ENCODE results near the gene NUDCD2. TPM values are rescaled to one million over a fixed set of nuclear protein-coding genes. Genes with fewer than 3 reads are reported as not detected.
"Not testable (repeated sequence)": the region's sequence is repeated elsewhere in the genome, so short reads cannot be mapped to it uniquely, and the experiment has no call there.

Gene NUDCD2
- total RNA-seq, 6 donors from 2014 or later: 3.1 to 25.6 (median 7.9) TPM

DNA sequence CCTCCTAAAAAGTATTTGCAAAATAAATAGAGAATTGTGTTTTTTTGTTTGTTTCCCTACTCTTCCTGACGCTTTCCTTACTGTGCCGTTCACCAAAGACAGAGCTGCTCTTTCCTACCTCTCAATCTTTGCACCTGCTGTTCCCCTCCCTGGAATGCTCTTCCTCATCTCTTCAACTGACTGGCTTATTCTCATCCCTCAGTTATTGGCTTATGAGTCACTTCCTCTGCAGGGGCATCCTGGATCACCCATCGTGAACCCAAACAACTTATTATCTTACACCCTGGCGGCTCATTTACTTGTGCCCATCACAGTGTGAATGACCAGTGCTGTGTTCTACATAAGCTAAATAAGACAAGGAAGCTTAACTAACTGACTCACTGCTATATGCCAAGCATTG, 58.6 kb downstream of the NUDCD2 start:
- no peak for ATAC-seq (ENCODE audit: low FRiP score in 2 of 2)
- H3K4me1 ChIP-seq: no peaks in the 10 kb centered on the region
- no peak for DNase-seq
- TF ChIP-seq POLR2A (IDR thresholded peaks at IDR 0.05) (no peak), POLR2AphosphoS5 (IDR thresholded peaks at IDR 0.05) (no peak), EP300 (IDR thresholded peaks at IDR 0.05) (no peak)
- TF ChIP-seq, protein P1, sequence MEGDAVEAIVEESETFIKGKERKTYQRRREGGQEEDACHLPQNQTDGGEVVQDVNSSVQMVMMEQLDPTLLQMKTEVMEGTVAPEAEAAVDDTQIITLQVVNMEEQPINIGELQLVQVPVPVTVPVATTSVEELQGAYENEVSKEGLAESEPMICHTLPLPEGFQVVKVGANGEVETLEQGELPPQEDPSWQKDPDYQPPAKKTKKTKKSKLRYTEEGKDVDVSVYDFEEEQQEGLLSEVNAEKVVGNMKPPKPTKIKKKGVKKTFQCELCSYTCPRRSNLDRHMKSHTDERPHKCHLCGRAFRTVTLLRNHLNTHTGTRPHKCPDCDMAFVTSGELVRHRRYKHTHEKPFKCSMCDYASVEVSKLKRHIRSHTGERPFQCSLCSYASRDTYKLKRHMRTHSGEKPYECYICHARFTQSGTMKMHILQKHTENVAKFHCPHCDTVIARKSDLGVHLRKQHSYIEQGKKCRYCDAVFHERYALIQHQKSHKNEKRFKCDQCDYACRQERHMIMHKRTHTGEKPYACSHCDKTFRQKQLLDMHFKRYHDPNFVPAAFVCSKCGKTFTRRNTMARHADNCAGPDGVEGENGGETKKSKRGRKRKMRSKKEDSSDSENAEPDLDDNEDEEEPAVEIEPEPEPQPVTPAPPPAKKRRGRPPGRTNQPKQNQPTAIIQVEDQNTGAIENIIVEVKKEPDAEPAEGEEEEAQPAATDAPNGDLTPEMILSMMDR (IDR thresholded peaks at IDR 0.05): no peak
- no peaks in the 10 kb centered on the region for H3K9me3 ChIP-seq
- no peaks in the 10 kb centered on the region for H3K27me3 ChIP-seq
- no peaks in the 10 kb centered on the region for H3K36me3 ChIP-seq
- no peak overlapping the region for H3K27ac ChIP-seq
- H3K4me3 ChIP-seq: no peak overlapping the region
- WGBS, 2 donors: 68 to 72% methylated on average over 4 of the region's 4 CpGs

DNA sequence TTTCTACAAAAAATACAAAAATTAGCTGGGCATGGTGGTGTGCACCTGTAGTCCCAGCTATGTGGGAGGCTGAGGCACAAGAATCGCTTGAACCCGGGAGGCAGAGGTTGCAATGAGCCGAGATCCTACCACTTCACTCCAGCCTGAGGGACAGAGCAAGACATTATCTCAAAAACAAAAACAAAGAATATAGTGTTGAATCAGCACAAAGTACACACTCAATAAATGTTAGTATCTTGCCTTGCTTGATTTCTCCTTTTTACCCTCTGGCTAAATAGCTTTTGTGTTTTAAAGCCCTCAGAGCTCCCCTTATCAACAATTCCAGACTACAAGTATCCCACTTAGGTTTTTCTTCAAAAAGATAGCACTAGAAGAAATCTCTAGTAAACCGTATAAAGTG, 60.0 kb downstream of the NUDCD2 start:
- no peak for DNase-seq
- no peaks in the 10 kb centered on the region for H3K36me3 ChIP-seq
- WGBS, 2 donors: 66 to 82% methylated on average over 4 of the region's 4 CpGs

DNA sequence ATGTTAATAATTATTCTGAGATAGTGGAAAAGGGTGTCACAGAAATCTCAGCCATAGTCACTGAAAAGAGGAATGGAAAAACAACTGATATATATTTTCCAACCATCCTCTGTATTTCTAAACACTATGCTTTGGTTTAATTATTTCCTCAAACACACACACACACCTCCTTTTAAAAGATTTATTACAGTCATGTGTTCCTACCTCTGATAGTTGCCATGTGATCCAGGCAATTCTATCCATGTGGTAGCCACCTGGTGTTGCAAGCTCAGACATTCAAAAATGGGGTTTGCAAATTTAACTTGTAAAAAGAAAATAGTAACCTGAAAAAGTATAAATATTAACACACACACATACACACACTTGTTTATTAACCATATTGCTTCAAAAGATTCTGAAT, 62.5 kb downstream of the NUDCD2 start:
- Histone ChIP-seq H3K27me3 (no peaks in the 10 kb centered on the region), H3K4me1 (no peaks in the 10 kb centered on the region), H3K36me3 (no peaks in the 10 kb centered on the region), H3K4me3 (no peak overlapping the region), H3K27ac (no peak overlapping the region), H3K9me3 (no peaks in the 10 kb centered on the region)
- DNase-seq (no peak), ATAC-seq (ENCODE audit: low FRiP score in 2 of 2) (no peak)
- no peak for TF ChIP-seq POLR2AphosphoS5 (IDR thresholded peaks at IDR 0.05)
- TF ChIP-seq EP300 (IDR thresholded peaks at IDR 0.05): no peak
- no peak for TF ChIP-seq POLR2A (IDR thresholded peaks at IDR 0.05)
- TF ChIP-seq, protein P1 (IDR thresholded peaks at IDR 0.05): no peak

More for the DNA sequence above, 60.0 kb downstream of the NUDCD2 start:
- no peak for ATAC-seq (ENCODE audit: low FRiP score in 2 of 2)
- H3K9me3 ChIP-seq: no peaks in the 10 kb centered on the region
- no peaks in the 10 kb centered on the region for H3K4me1 ChIP-seq
- no peak overlapping the region for H3K4me3 ChIP-seq
- no peak overlapping the region for H3K27ac ChIP-seq
- H3K27me3 ChIP-seq: no peaks in the 10 kb centered on the region
- TF ChIP-seq EP300 (IDR thresholded peaks at IDR 0.05) (no peak), POLR2A (IDR thresholded peaks at IDR 0.05) (no peak), POLR2AphosphoS5 (IDR thresholded peaks at IDR 0.05) (no peak)
- TF ChIP-seq, protein P1 (IDR thresholded peaks at IDR 0.05): no peak

DNA sequence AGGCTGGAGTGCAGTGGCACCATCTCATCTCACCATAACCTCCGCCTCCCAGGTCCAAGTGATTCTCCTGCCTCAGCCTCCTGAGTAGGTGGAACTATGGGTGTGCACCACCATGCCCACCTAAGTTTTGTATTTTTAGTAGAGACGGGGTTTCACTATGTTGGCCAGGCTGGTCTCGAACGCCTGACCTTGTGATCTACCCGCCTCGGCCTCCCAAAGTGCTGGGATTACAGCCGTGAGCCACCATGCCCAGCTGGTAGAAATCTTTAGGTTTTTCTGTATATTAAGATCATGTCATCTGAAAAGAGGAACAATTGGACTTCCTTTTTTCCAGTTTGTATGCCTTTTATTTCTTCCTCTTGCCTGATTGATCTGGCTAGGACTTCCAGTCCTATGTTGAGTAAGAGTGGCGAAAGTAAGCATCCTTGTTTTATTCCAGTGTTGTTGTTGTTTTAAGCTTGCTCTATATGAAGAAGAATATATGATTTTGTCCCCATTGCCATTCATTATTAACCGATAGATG, 63.0 kb downstream of the NUDCD2 start:
- not testable (repeated sequence) for ATAC-seq (ENCODE audit: low FRiP score in 2 of 2)
- WGBS, 2 donors: 74 to 76% methylated on average over 9 of the region's 9 CpGs

More for the DNA sequence above, 63.0 kb downstream of the NUDCD2 start:
- H3K27me3 ChIP-seq, DNase-seq, H3K4me3 ChIP-seq, H3K9me3 ChIP-seq, H3K27ac ChIP-seq, H3K4me1 ChIP-seq, H3K36me3 ChIP-seq: not testable (repeated sequence)

Small RNAs within 50 kb of the gene (small RNA-seq; reads per million reads assigned to genes)
- 0 reads per million in 4 donors for gene AC008723.1

Other genes with a start within 250 kb of the NUDCD2 start
- gene CCNG1, start 22.5 kb downstream of the NUDCD2 start, total RNA-seq: 100 to 1,000 TPM in 1 of 6 donors, 10 to 100 TPM in 5; 52.5 to 118 (median 73.8) TPM
- 1 to 10 TPM in 5 of 6 donors, under 1 TPM in 1; 0.74 to 4.2 (median 1.9) TPM for gene HMMR, start 530 bp upstream of the NUDCD2 start, total RNA-seq
- 10 to 100 TPM; 23.3 to 85.3 (median 50.4) TPM for gene MAT2B, start 45.5 kb upstream of the NUDCD2 start, total RNA-seq